ENCODE data around the gene CHMP1B.

Gene CHMP1B

DNA sequence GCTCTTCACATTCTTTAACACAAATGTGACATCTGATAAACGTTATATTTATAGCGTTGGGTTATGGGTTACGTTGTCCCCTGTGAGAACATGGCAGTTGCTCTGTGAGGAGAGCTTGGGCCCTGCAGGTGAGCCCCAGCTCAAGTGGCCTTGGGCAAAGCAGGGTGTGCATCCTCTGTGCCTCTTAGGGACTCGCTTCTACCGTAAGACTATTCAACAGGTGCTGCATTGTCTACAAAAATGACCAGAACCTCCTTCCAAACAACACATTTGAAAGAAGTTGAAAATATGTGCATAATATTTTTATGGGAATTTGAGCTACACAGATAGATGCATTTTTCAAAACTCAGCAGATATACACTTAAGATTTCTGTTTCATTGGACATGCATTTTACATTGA, 16.4 kb upstream of the CHMP1B start:
- TF ChIP-seq, protein P1, sequence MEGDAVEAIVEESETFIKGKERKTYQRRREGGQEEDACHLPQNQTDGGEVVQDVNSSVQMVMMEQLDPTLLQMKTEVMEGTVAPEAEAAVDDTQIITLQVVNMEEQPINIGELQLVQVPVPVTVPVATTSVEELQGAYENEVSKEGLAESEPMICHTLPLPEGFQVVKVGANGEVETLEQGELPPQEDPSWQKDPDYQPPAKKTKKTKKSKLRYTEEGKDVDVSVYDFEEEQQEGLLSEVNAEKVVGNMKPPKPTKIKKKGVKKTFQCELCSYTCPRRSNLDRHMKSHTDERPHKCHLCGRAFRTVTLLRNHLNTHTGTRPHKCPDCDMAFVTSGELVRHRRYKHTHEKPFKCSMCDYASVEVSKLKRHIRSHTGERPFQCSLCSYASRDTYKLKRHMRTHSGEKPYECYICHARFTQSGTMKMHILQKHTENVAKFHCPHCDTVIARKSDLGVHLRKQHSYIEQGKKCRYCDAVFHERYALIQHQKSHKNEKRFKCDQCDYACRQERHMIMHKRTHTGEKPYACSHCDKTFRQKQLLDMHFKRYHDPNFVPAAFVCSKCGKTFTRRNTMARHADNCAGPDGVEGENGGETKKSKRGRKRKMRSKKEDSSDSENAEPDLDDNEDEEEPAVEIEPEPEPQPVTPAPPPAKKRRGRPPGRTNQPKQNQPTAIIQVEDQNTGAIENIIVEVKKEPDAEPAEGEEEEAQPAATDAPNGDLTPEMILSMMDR (IDR thresholded peaks at IDR 0.05; ENCODE audit: borderline replicate concordance, insufficient read depth, low read depth, low read length) = no peak
- H3K4me3 ChIP-seq (ENCODE audit: low read depth, low read length) = no peak overlapping the region

DNA sequence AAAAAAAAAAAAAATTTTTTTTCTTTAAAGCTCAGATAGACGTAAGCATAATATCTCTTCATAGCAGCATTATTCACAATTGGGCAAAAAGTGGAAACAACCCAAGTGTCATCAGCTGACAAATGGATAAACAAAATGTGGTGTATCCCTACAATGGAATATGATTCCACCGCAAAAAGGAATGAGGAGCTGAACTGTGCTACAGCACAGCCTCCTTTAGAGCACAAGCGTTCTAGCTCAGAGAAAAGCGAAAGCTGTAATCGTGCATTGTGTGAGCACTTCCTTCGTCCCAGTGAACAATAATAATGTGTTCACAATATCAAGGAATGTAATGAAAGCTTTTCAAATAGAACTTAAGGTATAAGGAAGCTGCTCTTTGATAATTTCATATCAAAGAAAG, 11.7 kb upstream of the CHMP1B start:
- TF ChIP-seq, protein P1 (IDR thresholded peaks at IDR 0.05; ENCODE audit: borderline replicate concordance, insufficient read depth, low read depth, low read length) = no peak
- H3K4me3 ChIP-seq (ENCODE audit: low read depth, low read length) = no peak overlapping the region

DNA sequence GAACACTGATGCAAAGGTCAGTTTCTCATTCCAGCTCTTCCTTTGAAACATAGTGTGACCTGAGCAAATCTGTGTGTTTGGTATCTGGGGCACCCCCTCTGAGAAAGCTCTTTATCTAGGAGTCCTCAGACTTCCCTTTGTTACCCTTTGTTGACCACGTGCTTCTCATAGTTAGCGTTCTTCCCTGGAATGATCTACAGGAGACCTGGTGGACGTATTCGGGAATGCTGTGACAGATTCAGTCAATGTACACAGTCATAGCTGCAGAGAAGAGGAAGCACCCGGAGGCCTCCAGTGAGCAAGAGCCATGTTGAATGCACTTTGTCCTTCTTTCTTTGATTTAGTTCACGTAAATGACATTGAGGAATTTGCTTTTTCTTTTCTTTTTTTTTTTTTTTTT, 10.7 kb upstream of the CHMP1B start:
- TF ChIP-seq, protein P1 (IDR thresholded peaks at IDR 0.05; ENCODE audit: borderline replicate concordance, insufficient read depth, low read depth, low read length) = no peak
- H3K4me3 ChIP-seq (ENCODE audit: low read depth, low read length) = no peak overlapping the region

DNA sequence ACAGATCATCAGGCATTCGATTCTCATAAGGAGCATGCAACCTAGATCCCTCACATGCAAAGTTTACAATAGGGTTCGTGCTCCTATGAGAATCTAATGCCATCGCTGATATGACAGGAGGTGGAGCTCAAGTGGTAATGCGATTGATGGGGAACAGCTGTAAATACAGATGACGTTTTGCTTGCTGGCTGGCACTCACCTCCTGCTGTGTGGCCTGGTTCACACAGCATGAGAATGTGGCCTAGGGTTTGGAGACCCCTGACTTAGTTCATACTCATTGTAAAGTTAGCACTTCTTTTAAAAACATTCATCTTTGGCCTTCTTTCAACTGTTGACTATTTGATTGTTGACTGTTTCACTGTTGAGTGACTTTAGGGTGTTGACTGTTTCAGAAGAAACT, 8.7 kb upstream of the CHMP1B start:
- TF ChIP-seq, protein P1 (IDR thresholded peaks at IDR 0.05; ENCODE audit: borderline replicate concordance, insufficient read depth, low read depth, low read length) = no peak
- no peak overlapping the region for H3K4me3 ChIP-seq (ENCODE audit: low read depth, low read length)

DNA sequence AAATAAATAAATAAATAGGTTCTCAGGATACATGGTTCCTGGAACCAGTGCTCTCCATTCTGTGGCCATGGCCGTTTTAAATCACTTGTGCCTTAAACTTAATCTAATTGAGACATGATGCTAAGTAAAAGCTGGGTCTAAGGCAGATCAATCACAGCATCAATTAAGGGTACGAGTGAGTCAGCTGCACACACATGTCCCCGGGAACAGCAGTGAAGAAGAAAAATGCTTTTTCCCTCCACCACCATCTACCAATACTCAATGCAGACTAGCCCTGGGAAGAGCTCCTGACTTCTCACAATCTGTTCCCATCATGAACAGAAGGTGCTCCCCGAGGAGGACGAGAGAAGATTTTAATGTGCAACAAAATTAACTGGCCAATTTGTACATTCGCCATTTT, 6.8 kb upstream of the CHMP1B start:
- no peak overlapping the region for H3K4me3 ChIP-seq (ENCODE audit: low read depth, low read length)
- TF ChIP-seq, protein P1 (IDR thresholded peaks at IDR 0.05; ENCODE audit: borderline replicate concordance, insufficient read depth, low read depth, low read length) = no peak

DNA sequence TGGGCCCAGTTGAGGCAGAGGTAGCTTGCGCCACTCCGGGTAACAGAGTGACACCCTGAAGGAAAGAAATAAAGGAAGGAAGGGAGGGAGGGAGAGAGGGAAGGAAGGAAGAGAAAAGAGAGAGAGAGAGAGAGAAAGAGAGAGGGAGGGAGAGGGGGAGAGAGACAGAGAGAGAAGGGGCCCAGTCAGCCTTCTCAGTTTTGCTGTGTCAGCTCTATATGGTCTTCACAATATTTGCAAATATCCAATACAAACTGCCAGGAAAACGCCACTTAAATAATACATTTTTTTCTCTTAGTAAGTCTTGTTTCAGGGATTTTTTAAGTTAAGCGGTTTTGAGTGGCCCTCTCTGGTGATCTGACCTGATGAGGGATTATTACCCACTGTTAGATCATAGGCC, 5.6 kb upstream of the CHMP1B start:
- TF ChIP-seq, protein P1 (IDR thresholded peaks at IDR 0.05; ENCODE audit: borderline replicate concordance, insufficient read depth, low read depth, low read length) = no peak
- H3K4me3 ChIP-seq (ENCODE audit: low read depth, low read length) = no peak overlapping the region

DNA sequence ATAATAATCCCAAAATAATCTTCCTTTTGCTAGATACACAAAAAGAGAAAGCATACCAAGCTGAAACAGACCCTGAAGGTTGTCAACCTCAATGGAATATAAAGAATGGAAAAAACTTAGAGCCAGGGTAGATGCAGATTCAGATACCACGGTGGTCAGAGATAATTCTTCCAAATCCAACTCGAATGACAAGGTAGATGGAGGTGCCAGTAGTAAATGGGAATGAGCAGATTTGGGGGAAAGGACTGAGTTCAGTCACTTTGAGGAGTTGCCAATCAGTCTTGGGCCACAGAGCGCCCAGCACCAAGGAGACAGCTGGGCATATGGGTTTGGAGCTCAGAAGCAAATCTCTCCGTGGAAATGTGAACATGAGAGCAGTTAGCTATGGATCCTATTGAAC, 3.4 kb upstream of the CHMP1B start:
- TF ChIP-seq, protein P1 (IDR thresholded peaks at IDR 0.05; ENCODE audit: borderline replicate concordance, insufficient read depth, low read depth, low read length) = no peak
- no peak overlapping the region for H3K4me3 ChIP-seq (ENCODE audit: low read depth, low read length)

All from GM12875 (cell line).